HL-60 (cell line): ENCODE results near the gene ZFR.

Experiments
- TF ChIP-seq, protein P1 (sequence below): IDR thresholded peaks from one replicate; pipeline ENCODE4 v1.5.1; 2011; ENCODE audit warnings: low read length, control low read depth, inconsistent platforms; ENCODE audit not compliant: insufficient read depth
- TF ChIP-seq, protein P2 (sequence below): IDR thresholded peaks from 2 replicates; pipeline ENCODE4 v1.6.1; 2012; ENCODE audit warnings: low read depth; ENCODE audit not compliant: insufficient replicate concordance

DNA sequence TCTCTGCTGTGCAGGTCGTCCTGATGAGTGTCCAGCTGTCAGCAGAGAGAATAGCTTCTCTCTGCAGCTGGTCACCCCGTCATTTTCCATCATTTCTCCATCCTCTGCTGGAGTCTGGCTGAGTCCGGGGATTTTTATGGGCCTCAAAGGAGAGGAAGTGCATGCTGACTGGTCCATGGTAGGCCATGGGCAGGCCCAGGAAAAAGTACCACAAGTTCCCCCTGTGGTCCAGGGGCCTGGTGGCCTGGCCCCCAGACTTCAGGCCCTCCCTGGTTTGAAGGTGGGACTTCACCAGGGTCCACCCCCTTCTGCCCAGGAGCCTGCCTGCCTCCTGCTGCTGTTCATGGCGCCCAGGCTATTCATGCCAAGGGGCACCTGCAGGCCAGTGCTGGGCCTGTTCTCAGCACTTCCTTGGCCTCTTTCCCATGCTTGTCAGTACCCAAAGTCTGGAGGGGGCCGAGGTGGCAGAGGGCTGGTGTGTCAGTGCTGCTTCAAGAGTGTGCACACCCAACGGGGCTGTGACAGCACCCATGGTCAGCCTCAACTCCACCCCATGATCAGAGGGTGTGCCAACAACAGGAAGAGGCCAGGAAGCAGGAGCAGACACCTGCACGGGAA is 124.5 kb downstream of the ZFR start:
- TF ChIP-seq, protein P1, sequence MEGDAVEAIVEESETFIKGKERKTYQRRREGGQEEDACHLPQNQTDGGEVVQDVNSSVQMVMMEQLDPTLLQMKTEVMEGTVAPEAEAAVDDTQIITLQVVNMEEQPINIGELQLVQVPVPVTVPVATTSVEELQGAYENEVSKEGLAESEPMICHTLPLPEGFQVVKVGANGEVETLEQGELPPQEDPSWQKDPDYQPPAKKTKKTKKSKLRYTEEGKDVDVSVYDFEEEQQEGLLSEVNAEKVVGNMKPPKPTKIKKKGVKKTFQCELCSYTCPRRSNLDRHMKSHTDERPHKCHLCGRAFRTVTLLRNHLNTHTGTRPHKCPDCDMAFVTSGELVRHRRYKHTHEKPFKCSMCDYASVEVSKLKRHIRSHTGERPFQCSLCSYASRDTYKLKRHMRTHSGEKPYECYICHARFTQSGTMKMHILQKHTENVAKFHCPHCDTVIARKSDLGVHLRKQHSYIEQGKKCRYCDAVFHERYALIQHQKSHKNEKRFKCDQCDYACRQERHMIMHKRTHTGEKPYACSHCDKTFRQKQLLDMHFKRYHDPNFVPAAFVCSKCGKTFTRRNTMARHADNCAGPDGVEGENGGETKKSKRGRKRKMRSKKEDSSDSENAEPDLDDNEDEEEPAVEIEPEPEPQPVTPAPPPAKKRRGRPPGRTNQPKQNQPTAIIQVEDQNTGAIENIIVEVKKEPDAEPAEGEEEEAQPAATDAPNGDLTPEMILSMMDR = no peak
- TF ChIP-seq, protein P2, sequence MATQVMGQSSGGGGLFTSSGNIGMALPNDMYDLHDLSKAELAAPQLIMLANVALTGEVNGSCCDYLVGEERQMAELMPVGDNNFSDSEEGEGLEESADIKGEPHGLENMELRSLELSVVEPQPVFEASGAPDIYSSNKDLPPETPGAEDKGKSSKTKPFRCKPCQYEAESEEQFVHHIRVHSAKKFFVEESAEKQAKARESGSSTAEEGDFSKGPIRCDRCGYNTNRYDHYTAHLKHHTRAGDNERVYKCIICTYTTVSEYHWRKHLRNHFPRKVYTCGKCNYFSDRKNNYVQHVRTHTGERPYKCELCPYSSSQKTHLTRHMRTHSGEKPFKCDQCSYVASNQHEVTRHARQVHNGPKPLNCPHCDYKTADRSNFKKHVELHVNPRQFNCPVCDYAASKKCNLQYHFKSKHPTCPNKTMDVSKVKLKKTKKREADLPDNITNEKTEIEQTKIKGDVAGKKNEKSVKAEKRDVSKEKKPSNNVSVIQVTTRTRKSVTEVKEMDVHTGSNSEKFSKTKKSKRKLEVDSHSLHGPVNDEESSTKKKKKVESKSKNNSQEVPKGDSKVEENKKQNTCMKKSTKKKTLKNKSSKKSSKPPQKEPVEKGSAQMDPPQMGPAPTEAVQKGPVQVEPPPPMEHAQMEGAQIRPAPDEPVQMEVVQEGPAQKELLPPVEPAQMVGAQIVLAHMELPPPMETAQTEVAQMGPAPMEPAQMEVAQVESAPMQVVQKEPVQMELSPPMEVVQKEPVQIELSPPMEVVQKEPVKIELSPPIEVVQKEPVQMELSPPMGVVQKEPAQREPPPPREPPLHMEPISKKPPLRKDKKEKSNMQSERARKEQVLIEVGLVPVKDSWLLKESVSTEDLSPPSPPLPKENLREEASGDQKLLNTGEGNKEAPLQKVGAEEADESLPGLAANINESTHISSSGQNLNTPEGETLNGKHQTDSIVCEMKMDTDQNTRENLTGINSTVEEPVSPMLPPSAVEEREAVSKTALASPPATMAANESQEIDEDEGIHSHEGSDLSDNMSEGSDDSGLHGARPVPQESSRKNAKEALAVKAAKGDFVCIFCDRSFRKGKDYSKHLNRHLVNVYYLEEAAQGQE = no peak
